Measurements from ENCODE around the gene ZC3H18.

- no peak for TF ChIP-seq CTCF (IDR thresholded peaks at IDR 0.05)
- TF ChIP-seq EP300 (IDR thresholded peaks at IDR 0.05): no peak
- no peak for TF ChIP-seq POLR2A (IDR thresholded peaks at IDR 0.05)
- TF ChIP-seq POLR2AphosphoS5 (IDR thresholded peaks at IDR 0.05): no peak
Observed at GRCh38 chr16:88634141-88634993, 64.2 kb downstream of the ZC3H18 start.
